ENCODE results near the gene MYO5A.

MYO5A gene

DNA sequence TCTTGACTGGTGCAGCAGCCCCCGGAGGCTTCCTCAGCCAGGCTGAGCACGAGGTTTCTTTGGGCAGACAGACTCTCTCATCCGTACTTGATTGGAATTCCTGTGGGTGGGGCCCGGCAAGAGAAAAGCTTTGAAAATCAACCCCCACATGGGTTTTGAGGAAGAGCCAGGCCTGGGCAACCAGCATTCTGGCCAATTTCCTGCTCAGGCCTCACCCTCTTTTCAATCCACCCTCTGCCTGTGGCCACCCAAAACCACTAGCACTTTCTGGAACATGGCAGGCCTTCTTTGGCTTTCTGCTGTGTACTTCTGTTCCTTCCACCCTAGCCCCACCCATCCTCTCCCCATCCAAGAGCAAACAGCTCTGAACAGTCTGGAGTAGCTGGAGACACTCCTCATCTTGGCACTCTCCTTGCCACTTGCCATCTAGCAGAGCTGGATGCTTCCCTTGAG, 239.0 kb downstream of the MYO5A start:
- TF ChIP-seq, protein P1, sequence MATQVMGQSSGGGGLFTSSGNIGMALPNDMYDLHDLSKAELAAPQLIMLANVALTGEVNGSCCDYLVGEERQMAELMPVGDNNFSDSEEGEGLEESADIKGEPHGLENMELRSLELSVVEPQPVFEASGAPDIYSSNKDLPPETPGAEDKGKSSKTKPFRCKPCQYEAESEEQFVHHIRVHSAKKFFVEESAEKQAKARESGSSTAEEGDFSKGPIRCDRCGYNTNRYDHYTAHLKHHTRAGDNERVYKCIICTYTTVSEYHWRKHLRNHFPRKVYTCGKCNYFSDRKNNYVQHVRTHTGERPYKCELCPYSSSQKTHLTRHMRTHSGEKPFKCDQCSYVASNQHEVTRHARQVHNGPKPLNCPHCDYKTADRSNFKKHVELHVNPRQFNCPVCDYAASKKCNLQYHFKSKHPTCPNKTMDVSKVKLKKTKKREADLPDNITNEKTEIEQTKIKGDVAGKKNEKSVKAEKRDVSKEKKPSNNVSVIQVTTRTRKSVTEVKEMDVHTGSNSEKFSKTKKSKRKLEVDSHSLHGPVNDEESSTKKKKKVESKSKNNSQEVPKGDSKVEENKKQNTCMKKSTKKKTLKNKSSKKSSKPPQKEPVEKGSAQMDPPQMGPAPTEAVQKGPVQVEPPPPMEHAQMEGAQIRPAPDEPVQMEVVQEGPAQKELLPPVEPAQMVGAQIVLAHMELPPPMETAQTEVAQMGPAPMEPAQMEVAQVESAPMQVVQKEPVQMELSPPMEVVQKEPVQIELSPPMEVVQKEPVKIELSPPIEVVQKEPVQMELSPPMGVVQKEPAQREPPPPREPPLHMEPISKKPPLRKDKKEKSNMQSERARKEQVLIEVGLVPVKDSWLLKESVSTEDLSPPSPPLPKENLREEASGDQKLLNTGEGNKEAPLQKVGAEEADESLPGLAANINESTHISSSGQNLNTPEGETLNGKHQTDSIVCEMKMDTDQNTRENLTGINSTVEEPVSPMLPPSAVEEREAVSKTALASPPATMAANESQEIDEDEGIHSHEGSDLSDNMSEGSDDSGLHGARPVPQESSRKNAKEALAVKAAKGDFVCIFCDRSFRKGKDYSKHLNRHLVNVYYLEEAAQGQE (IDR thresholded peaks at IDR 0.05; ENCODE audit: insufficient read depth in 1 of 2, low read depth in 2 of 2, low read length in 2 of 2) = no peak
- TF ChIP-seq POLR2AphosphoS5 (IDR thresholded peaks at IDR 0.05; ENCODE audit: low read depth, low read length) = no peak

DNA sequence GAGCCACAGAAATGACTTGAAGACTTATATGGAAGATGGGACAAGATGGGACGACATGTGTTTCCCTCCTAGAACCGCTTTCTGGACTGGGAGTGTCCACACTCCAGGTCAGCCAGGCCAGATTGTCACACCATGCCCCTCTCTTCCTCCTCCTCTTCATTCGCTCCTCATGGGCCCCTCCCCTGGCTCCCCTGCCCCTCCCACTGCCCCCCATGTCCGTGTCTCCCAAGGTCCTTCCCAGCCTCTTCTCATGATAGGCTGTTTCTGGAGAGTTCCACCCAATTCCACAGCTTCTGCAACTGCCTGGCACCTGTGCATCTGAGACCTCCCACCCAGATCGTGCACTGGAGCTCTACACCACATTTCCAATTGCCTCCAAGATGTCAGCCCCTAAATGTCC, 239.7 kb downstream of the MYO5A start:
- TF ChIP-seq, protein P1 (IDR thresholded peaks at IDR 0.05; ENCODE audit: insufficient read depth in 1 of 2, low read depth in 2 of 2, low read length in 2 of 2) = no peak
- TF ChIP-seq POLR2AphosphoS5 (IDR thresholded peaks at IDR 0.05; ENCODE audit: low read depth, low read length) = no peak
- no peak for TF ChIP-seq FOXP2 (optimal IDR thresholded peaks at IDR 0.05; ENCODE audit: borderline replicate concordance, extremely low read depth, extremely low read length, insufficient read depth)
- TF ChIP-seq TAF1 (IDR thresholded peaks at IDR 0.05; ENCODE audit: borderline replicate concordance, insufficient read depth, low read length) = no peak
- no peak for TF ChIP-seq SIN3A (IDR thresholded peaks at IDR 0.05; ENCODE audit: borderline replicate concordance, insufficient read depth, low read length)

DNA sequence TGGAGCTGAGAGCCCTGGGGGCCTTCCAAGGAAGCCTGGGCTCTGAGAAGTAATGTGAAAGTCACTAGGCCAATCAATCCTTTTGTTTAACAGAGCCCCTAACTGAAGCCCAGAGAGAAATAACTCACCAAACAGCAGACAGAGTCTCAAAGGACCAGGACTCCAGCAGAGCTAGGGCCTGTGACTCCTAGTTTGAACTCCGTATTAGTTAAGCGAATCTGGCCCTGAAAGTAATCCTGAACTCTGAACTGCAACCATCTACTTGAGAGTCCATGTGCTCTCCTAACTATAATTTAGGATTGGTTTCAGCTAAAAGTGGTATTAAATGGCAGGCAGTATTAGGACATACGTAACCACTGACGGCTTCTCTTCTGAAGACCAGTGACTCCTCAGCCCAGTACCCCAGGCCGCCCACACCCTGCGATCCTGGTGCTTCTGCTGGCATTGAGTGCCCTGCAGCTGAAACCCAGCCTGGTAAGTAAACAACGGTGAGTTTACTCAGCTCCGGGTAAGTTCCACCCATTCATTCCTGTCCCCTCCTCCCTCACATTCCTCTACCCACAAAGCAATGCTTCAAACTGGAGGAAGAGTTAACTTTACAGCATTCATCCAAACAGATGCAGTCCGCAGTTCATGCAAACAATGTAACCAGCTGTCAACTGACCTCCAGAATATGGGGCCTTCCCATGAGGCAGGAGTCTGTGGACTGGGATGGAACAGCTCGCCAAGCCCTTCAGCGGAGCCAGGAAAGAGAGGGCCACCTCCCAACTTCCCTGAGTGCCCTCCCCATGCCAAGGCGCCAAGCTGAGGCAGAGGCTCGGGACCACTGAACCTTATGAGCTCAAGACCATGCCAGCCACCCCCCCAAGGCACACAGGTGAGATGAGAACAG, 240.4 kb downstream of the MYO5A start:
- TF ChIP-seq FOXP2 (optimal IDR thresholded peaks at IDR 0.05; ENCODE audit: borderline replicate concordance, extremely low read depth, extremely low read length, insufficient read depth) (no peak), TAF1 (IDR thresholded peaks at IDR 0.05; ENCODE audit: borderline replicate concordance, insufficient read depth, low read length) (no peak)

DNA sequence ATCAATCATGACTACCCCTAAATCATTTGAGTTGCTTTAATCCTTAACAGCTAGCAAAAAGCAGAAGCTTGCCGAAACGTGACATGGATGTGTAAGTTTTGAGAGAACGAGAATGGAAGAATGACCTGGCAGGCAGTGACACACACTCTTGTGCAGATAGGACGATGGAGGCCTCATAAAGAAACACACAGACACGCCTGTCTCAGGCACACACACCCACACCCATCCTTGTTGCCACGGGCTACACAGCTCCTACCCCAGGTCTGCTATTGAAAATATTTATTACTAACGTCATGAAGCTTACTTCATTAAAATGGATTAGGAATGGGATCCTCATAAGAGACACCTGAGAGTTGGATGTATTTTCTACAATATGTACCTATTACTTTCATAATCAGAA, 241.6 kb downstream of the MYO5A start:
- TF ChIP-seq POLR2AphosphoS5 (IDR thresholded peaks at IDR 0.05; ENCODE audit: low read depth, low read length) (no peak), FOXP2 (optimal IDR thresholded peaks at IDR 0.05; ENCODE audit: borderline replicate concordance, extremely low read depth, extremely low read length, insufficient read depth) (no peak), TAF1 (IDR thresholded peaks at IDR 0.05; ENCODE audit: borderline replicate concordance, insufficient read depth, low read length) (no peak), SIN3A (IDR thresholded peaks at IDR 0.05; ENCODE audit: borderline replicate concordance, insufficient read depth, low read length) (no peak)
- TF ChIP-seq, protein P1 (IDR thresholded peaks at IDR 0.05; ENCODE audit: insufficient read depth in 1 of 2, low read depth in 2 of 2, low read length in 2 of 2) = no peak

DNA sequence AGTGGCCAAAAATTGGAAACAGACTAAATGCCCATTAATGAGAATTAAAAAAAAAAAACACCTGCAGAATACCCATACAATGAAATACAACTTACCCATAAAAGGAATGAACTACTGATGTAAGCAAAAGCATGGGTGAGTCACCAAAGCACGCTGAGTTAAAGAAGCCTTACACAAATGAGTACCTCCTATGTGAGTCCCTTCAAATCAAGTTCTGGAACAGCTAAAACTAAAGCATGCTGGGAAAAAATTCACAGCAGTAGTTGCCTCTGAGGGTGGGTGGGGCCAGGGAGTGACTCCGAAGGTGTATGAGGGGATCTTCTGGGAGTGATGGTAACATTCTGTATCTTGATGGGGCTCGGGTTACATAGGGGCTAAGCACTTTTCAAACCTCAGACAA, 244.5 kb downstream of the MYO5A start:
- TF ChIP-seq TAF1 (IDR thresholded peaks at IDR 0.05; ENCODE audit: borderline replicate concordance, insufficient read depth, low read length) (no peak), POLR2AphosphoS5 (IDR thresholded peaks at IDR 0.05; ENCODE audit: low read depth, low read length) (no peak), FOXP2 (optimal IDR thresholded peaks at IDR 0.05; ENCODE audit: borderline replicate concordance, extremely low read depth, extremely low read length, insufficient read depth) (no peak), SIN3A (IDR thresholded peaks at IDR 0.05; ENCODE audit: borderline replicate concordance, insufficient read depth, low read length) (no peak)
- TF ChIP-seq, protein P1 (IDR thresholded peaks at IDR 0.05; ENCODE audit: insufficient read depth in 1 of 2, low read depth in 2 of 2, low read length in 2 of 2) = no peak

All from PFSK-1 (cell line).